ENCODE data around the gene KRT85.
"Not testable (repeated sequence)": the region's sequence is repeated elsewhere in the genome, so short reads cannot be mapped to it uniquely, and the experiment has no call there.

Gene KRT85

DNA sequence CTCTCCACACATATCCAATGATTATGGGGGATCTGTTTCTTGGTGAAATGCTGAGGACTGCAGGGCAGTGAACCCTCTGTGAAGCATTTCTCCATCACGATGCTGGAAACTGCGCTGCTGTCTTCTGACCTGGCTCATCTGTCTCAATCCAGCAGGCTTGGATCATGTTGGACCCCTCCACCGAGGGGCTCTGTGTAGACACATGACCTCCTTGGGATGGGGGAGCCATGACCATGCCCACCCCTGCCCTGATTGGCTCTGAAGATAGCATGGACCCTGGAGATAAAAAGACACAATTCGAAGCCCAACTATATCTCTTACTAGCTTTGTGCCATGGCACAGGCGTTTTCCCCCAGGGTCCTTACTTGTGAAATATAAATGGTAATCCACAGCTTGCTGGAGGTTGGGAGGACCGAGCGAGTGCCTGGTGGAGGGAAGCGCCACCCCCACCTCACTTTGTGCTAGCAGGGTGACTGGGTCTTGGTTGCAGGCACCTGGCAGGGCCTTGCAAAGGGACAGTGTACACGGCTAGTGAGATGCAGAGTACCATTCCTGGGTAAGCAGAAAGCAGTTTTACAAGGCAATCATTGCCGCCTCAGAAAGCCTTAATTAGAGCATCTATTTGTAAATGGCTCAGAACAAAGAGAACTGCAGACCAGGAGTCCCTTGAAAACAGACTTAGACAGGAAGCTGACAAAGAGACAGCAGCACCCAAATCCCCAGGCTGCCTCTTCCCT lies 43.7 kb downstream of the KRT85 start:
- DNase-seq (ENCODE audit: low spot score), result no peak

DNA sequence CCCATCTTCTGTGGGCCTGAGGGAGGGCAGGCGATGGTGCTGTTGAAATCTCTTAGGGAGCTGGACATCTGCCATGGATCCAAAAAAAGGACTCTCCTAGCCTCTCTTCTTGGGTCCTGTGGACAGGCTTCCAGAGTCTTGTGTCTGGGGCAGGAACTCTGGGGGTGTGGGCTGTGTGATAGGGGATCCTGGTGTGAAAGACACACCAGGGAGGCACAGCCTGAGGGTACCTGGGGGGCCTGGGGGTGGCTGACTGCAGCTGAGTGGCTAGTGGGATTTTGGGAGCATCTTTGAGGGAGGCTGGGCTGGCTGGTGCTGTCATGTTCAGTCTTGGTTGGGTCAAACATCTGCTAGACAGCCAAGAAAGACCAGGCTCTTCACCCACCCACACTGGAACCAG lies 44.3 kb downstream of the KRT85 start:
- no peak for DNase-seq (ENCODE audit: low spot score)

DNA sequence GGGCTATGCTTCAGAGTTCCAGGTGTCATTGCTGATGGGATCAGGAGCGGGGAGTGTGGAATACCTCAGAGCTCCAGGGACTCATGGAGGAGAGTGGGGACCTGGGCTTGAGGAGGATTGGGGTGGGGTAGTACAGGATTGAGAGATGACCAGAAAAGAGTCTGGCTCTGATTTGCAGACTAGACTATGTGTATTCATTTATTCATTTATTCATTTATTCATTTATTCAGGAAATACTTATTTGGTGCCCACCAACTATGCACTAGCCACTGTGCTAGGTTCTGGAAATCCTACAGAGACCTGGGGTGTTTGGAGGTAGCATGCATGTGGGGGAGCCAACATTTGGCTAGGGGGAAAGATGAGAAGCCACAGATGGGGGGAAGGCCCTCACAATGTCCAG lies 45.2 kb downstream of the KRT85 start:
- DNase-seq (ENCODE audit: low spot score), result no peak

DNA sequence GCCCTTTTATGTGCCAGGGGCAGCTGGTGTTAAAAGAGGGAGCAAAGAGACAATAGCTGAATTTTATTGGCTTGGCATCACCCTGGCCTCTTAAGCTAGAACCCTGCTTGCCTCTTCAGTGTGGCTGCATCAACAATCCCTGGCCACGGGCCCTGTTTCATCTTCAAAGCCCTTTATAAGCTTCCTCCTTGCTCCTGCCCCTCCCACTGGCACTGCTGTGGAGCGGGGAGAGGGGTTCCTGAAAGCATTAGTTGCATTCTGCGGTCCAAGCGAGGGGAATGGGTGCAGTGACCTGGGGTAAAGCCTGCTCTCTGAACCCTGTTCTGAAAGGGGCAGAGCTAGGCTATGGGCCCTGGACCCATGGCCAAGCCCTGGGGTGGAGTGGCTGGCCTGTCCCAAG lies 45.9 kb downstream of the KRT85 start:
- DNase-seq (ENCODE audit: low spot score), result no peak

DNA sequence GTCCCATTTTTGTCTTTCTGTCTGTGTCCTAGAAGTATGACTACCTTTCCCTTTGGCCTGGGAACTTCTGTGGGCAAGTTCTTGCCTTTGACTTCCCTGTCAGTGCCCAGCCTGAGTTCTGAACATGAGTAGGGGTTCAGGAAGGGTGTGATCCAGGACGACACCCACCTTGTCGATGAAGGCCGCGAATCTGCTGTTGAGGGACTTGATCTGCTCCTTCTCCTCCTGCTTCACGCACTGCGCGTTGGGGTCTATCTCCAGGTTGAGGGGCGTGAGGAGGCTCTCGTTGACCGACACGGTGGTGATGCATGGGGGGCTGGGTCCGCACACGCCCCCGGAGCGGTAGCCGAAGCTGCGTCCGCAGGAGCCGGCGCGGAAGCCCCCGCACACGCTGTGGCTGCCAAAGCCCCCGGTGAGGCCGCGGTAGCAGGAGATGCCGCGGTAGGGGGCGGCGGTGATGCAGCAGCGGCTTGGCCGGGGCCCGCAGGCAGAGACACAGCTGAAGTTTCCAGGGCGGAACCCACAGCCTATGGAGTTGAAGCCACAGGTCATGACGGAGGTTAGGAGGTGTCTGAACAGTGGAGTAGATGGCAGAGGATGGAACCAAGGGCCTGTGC lies 46.4 kb downstream of the KRT85 start, which contains the start of gene KRT83:
TSS of gene KRT83 (minus strand) at position 615 of the 617 bp plus-strand sequence. CDS start at position 552, 63 bp downstream.
- no peak for DNase-seq (ENCODE audit: low spot score)

DNA sequence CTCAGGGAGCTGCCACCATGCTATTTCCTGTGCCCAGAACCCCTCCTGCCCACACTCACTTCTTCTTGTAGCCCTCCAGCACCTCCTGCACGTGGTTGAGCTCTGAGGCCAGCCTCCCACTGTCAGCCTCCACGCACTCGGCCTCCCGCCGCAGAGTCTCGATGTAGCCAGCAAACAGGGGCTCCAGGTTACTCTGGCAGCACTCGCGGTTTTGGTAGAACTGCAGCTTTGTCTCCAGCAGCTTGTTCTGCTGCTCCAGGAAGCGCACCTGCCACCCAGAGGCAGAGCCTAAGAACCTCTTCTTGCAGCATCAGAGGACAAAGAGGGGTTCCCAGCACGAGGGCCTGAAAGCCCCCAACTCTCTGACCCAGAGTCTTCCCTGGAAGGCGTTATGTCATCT lies 48.2 kb downstream of the KRT85 start:
- DNase-seq (ENCODE audit: low spot score), result no peak

DNA sequence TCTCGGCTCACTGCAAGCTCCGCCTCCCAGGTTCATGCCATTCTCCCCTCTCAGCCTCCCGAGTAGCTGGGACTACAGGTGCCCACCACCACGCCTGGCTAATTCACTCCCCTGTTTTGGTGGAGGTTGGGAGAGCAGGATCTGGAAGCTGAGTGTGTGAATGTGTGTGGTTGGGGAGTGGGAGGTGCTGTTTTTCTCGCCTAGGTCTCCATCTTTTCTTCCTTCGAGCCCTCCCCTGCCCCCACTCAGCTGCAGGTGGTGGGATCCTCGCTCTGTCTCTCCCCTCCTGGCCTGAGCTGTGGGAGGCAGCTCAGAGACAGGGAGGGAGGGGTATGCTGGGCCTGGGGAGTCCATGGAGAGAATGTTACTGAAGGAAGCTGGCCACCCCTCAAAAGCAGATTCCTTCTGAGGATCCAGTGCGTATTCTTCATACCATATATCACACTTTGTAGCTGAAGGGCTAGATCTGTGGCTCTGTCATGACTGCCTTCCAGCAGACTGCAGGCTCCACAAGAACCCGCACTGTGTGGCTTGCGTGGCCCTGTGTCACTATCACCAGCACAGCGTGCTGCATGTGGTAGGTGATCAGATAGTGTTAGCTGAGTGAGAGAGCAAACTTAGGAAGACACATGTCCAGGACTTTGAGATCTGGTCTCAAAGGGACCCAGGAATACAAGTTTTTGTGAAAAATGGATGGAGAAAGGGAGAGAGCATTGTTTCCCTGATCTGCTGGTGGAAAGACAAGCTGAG lies 48.9 kb downstream of the KRT85 start:
- DNase-seq (ENCODE audit: low spot score), result no peak

DNA sequence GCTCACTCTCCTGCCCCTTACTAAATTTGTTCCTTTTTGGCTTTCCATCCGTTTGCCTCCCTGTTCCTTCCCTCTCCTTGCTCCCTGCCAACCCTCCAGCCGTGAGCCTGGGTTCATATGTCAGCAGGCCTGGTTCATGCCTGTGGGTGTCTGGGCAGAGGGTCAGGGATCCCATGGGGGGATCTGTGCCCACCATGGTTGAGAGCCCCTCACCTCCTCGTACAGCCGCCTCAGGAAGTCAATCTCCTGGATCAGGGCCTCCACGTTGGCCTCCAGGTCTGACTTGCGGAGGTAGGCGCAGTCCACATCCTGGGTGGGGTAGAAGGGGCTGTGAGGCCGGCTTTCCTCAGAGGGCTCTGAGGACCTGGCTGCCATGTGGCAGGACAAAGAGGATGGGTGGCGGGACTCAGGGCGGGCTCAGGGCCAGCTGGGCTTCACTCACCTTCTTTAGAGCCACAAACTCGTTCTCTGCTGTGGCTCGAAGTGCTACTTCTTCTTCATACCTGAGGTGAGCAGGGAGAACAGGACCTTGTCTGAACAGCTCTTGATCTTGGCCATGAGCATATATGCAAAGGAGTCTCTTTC lies 49.7 kb downstream of the KRT85 start:
- no peak for DNase-seq (ENCODE audit: low spot score)

DNA sequence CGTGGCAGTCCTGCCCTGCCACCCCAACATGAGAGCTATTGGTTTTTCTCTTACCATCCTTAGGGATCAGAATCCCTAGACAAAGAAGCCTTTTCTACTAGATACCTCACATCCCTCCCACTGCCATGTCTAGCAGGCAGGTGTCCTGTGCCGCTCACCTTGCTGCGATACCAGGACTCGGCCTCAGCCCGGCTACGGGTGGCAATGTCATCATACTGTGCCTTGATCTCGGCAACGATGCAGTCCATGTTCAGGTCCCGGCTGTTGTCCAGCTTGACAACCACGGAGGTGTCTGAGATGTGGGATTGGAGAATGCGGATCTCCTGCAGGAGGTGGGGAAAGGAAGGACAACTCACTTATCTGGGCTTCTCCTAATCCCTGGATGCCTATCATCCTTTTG lies 50.6 kb downstream of the KRT85 start:
- no peak for DNase-seq (ENCODE audit: low spot score)

DNA sequence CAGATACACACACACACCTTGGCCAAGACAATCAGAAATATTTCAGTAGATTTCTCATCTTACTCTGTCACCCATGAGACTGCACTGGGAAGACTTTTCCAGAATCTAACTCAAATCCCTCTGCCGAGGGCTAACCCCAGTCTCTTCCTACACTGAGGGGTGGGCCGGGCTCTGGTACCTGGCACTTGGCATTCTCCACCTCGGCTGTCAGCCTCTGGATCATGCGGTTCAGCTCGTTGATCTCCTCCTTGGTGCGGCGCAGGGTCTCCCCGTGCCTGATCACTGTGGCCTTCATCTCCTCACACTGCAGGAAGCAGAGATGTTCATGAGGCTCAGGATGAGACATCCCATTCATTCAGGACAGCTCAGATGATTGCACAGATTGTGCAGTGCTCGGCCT lies 51.0 kb downstream of the KRT85 start:
- no peak for DNase-seq (ENCODE audit: low spot score)

DNA sequence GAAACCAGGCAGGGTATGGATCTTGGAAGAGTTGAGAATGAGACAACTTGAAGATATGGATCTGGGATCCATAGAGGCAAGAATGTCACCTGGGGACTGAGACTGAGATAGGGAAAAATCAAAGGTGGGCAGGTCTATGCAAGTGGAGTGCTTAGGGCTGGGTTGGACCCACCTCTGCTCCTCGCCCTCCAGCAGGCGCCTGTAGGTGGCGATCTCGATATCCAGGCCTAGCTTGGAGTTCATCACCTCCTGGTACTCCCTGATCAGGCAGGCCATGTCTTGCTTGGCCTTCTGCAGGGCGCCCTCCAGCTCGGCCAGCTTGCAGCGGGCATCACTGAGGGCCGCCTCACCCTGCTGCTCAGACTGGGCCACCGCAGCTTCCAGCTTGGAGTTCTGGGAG lies 51.6 kb downstream of the KRT85 start:
- not testable (repeated sequence) for DNase-seq (ENCODE audit: low spot score)

DNA sequence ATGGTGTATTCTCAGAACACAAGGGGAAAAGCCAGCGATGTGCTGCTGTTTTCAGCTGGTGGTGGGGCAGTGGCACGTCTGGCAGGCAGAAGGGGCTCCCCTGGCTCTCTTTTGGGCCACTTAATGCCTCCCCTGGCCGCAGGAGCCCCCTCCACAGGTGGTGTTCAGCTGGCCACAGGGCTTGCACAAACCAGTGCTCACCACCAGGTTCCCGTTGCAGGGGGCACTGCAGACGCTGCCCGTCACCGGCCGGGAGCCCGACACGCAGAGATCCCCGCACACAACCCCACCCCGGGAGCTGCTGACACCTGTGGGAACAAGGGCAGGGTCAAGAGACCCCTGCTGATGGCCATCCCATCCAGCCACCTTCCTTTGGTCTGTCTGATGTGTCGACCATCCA lies 52.8 kb downstream of the KRT85 start:
- DNase-seq (ENCODE audit: low spot score), result no peak

DNA sequence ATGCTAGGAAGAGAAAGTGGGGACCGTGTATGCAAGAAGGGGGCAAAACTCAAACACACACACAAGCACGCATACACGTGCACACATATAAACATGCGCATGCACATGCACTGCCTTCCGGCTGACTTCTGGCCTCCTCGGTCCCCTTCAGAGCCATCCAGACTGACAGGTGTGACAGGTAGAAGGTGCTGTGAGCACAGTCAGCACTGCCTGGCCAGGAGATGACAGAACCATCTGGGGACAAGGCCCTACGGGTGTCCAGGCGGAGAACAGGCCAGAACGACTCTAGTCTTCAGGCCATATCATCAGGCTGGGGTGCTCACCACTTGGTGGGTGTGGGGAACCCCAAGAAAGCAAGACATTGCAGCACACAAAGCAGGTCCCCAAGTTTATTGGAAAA lies 53.4 kb downstream of the KRT85 start:
- no peak for DNase-seq (ENCODE audit: low spot score)

DNA sequence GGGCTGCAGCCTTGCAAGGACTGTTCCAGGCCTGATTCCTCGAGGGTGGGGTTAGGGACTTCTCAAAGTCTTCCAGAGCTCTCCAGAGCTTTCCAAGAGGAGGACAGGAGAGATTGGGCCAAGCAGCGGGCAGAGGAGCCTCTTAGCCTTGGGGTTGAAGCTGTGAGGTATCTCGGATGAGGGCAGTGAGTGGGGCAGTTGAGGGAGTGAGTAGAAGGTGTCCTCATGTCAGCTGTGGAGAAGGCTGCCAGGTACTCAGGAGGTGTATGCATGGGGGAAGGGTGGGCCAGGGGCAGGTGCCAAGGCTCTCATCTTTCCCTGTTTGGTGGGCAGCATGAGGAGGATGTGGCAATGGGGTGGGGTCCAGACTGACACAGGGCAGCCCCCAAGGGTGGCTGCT lies 53.8 kb downstream of the KRT85 start:
- DNase-seq (ENCODE audit: low spot score), result no peak

DNA sequence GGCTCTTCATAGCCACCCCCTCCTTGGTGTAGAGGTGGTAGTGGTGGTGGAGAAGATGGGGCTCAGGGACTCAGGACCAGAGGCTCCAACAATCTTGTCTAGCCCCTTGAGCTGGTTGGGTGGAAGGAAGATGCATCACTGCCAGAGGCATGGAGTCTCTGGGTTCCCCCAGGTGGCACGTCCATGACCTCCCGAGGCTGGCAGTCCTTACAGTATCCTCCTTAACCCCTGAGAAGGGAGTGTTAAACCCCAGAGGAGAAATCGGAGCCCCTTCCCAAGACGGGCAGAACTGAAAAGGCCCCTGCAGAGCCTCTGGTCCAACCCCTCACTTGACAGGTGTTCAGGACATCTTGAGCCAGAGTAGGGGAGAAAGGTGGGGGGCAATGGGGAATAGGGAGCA lies 55.2 kb downstream of the KRT85 start:
- no peak for DNase-seq (ENCODE audit: low spot score)

DNA sequence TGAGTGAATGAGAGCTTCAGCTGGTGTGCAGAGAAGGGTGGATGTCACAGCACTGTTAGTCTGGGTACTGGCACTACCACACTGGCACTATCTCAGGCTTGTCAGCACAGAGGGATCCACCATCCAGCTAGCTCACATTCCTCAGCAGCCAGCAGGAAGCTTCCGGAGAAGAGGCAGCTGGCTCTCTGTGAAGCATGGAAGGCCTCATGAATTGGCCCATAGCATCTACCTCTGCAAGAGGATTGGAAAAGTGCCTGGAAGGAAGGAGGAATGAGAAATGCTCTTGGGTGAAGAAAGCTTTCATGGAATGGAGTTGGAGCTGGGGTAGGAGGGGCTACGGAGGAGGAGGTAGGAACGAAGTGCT lies 56.0 kb downstream of the KRT85 start:
- no peak for DNase-seq (ENCODE audit: low spot score)

DNA sequence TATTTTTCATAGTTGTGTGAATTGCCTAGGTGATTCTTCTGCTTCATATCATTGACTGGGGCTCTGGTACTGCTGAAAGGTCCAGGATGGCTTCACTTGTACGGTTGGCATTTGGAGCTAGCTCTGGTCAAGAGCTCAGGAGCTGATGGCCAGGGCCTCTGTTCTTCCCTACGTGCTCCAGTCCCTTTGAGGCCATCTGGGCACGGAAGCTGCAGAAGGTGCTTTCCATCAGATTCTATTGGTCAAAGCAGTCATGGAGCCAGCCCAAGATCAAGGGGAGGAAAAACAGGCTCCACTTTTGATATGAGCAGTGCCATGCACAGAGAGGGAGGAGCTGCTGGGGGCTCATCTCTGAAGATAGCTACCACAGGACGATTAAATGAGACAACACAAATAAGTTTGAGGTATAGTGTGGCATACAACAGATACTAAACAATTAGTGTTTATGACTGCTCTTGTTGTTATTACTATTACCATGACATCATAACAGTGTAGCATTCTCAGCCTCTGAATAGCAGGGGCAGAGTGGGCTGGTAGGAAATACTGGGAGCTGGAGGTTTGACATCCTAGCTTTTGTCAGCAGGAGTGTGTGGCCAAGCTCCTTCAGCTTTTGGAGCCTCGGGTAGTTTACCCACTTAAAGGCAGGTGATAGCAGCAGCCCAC lies 56.5 kb downstream of the KRT85 start:
- no peak for DNase-seq (ENCODE audit: low spot score)
